Subcutaneous adipose tissue (tissue), 4 donors: ENCODE data around the gene MDH1B. TPM values are rescaled to one million over a fixed set of nuclear protein-coding genes. Genes with fewer than 3 reads are reported as not detected.

Experiments
- CTCF ChIP-seq: fragments of 450-650 bp; IDR thresholded peaks from one replicate; pipeline ENCODE4 v1.5.1; 2016; ENCODE audit warnings: low read depth, mild to moderate bottlenecking, control low read depth, antibody characterized with exemption, moderate library complexity
- total RNA-seq, 4 donors: library from RNA; depleted of rRNA; stranded (reverse); fragments of >200 nt; gene quantifications; one replicate each; pipeline ENCODE4 v1.1.0, GENCODE V29; 2016

Gene MDH1B
- total RNA-seq, 4 donors from 2014 or later, result 0.17 to 1.1 (median 0.51) TPM

GRCh38 chr2:206783718-206784117 lies 18.6 kb upstream of the MDH1B start:
- no peak for TF ChIP-seq CTCF

- no peak for TF ChIP-seq CTCF
Measured at GRCh38 chr2:206780671-206781070, 15.5 kb upstream of the MDH1B start.

- TF ChIP-seq CTCF, result no peak
Measured at GRCh38 chr2:206776432-206776831, 11.3 kb upstream of the MDH1B start.

GRCh38 chr2:206774871-206775270 lies 9.7 kb upstream of the MDH1B start:
- TF ChIP-seq CTCF, result no peak

- no peak for TF ChIP-seq CTCF
Measured at GRCh38 chr2:206766057-206766930, 1.2 kb upstream of the MDH1B start.

GRCh38 chr2:206764673-206765241 lies 371 bp downstream of the MDH1B start:
- TF ChIP-seq CTCF, result no peak

GRCh38 chr2:206756816-206757215 lies 8.3 kb downstream of the MDH1B start:
- no peak for TF ChIP-seq CTCF
